Pons (tissue), 1 donor: ENCODE data around the gene ADCY5.

Source experiments
- DNase-seq: peaks from one replicate; pipeline ENCODE4 v3.0.0-alpha.2; 2016; ENCODE audit warnings: low spot score

Gene ADCY5

DNA sequence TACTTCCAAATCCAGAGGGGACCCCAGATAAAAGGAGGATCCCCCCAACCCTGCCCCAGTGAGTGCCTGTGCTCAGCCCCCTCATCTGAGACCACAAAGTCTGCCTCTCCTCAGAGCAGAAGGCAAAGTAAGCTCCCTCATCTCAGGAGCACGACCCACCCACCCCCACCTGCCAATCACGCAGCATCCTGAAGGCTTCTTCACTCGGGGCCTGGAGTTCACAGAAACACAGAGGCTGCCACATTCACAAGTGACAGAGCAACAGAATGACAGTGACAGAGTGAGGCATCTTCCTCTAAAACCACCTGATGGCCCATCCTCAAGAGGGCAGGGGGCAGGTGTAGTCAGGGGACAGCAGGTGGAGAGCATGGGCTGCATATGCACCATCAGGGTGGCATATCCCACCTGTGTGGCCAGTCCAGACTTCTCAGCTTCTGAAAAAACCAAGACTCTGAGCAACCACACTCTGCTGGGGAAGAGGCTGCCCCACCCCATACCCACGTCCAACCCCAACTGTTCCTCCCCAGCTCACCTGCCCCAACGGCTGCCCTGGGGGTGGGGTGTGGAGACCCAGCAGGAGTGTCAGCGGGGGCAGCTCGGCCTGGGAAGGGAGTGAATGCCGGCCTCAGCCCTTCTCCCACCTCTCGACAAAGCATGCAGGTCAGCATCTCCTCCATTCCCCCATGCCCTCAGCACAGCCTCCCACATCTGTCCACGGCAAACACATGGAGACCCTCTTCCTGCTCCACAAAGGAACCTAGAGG is 19.3 kb downstream of the ADCY5 start:
- no peak for DNase-seq

DNA sequence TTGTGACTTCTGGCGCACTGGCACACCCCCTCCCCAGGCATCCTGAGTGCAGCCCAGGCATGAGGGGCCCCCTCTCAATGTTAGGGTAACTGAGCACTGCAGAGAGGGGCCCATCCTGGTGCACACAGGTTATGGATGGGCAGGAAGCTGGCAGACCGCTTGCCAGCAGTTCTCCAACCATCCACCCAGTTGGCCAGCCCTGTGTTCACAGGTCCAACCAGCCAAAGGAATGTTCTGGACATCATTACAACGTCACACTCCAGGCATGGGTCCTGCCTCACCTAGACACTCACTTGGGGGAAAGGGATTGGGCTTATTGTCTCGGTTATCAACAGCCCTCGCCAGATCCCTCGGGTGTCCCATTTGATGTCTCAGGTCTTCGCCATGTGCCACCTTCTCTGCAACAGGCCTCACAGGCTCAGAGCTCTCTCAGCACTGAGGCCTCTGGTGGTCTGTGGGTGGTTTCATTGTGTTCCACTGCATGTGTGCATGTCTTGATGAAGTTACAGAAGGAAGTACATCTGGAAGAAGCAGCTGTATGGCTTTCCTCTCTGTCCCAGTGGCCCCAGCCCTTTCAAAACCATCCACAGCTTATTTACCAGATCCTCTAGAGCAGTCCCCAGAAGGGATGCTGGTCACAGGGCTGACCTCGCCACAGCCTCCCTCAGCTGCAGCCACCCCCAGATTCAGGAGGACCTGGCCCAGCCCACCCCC is 23.7 kb downstream of the ADCY5 start:
- no peak for DNase-seq

DNA sequence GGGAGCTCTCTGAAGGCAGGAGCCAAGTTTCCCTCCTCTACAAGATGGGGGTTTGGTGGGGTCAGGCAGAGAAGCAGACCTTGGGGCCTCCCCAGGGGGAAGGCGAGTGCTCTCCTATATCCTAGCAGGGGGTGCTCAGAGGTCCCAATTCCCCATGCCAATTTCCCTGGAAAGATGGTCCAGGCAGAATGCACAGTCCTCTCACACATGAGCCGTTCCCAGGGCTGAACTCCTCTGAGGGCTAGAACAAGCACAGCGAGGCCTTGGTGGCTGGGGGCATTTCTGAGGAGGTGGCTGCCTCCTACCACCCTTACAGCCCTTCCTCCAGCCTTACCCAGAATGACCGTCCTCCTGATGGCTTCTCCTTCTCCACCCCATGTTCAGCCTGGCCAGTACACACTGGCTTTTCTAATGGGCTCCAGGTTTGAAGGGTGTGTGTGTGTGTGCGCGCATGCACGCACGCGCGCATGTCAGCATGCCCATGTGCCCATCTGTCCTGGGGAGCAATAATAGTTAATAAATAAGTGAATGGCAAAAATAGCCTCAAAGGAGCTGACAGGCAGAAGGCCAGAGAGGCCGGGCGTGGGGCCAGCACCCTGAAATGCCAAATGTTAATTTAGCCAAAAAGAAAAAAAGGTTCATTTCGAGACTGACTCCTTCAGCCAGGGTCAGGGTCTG is 24.4 kb downstream of the ADCY5 start:
- no peak for DNase-seq

DNA sequence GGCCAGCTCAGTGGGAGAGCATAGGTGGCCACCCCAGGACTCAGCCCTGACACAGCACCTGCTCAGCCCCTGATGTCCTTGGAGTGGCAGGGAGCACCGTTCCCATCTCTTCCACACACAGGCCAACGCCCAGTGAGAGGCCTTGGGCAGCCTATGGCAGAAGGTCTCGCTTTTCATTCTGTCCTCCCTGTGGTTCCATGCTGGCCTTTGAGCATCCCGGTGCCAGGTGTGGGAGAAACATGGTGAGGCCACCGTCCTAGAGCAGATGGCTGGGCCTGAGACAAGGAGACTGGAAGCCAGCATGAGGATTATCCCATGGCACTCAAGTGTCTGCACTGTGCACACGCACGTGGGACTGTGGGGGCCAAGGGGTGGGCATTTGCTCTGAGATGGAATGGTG is 25.1 kb downstream of the ADCY5 start:
- DNase-seq: no peak

GRCh38 chr3:123423031-123423430 is 25.9 kb downstream of the ADCY5 start:
- peak; percentile 59 for DNase-seq

DNA sequence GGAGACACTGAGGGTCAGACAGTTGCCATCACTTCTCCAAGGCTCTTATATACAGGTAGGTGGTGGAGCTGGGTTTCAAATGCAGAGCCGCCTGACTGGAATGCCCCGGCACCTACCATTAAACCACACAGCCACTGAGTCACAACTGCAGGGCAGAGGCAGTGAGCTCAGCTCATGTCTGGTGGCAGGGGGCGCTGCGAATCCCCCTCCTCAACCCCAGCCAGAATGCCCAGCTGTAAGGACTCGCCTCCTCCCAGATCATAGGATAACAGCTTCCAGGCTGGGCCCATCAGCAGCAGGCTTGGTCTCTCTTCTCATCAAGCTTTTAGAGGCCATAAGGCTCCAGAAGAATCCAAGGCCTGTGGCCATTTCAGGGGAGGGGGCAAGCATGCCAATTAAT is 26.4 kb downstream of the ADCY5 start:
- DNase-seq: no peak

DNA sequence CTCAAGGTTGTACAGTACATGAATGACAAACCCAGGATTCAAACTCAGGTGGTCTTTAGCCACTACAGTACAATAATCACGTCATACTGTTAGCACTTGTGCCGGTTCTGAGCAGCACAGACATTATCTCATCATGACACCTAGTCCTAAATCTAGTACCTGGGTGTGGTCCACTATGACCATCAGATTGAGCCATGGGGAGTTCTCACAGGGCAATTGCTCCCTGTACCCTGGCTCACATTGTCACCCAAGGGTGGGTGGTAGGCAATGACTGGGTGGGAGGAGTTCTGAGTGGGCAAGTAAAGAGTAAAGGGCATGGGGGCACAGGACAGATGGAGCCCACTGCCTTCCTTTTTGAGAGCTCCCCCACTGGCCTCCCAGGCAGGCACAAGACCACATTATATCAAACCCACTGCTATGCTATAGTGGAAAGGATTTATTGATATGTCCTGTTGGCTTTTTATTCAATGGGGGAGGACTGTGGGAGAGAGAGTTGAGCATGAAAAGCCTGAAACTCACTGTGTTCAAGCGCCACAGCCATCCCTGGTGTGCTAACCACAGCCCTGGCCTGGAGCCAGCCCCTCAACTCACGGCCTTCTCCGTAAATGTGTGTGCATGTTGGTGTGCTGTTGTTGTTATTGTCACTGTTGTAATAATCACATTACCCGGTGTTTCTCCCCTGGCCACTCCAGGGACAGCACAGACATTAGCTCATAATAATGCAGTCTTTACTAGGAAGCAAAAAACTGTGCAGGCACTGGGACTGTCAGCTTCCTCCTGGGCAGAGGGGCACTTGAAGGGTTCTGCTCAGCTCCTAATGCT is 27.3 kb downstream of the ADCY5 start:
- DNase-seq: peak; percentile 54

GRCh38 chr3:123420416-123420968 is 28.4 kb downstream of the ADCY5 start:
- DNase-seq: no peak

GRCh38 chr3:123419850-123420297 is 29.0 kb downstream of the ADCY5 start:
- peak; percentile 92 for DNase-seq

DNA sequence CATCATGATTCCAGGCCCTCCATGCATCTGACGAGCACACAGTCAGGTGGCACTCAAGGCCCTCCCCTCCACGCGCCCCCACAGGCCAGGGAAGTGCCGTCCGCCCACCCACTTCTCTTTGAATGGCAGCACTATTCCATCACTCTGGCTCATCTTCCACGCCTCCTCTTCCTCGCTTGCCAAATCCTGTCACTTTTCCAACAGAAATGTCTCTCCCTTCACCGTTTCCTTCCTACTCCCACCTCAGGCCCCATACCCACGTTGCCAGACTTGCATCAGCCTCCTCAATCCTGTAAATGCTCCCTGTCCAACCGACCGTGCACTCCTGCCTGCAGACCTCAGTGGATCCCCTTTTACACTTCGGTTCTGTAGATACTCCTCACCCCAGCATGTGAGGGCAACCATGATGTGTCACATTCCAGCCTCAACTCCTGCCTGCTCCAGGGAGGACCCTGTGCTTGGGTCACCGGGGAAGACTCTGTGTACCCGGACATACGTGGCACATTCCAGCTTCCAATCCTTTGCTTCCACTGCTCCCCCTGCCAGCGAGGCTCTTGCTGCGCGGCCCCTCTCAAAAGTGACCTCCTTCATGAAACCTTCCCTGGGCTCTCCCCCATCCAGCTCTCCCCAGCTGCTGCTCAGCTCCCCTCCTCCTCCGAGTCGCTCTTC is 29.6 kb downstream of the ADCY5 start:
- DNase-seq: no peak

GRCh38 chr3:123416647-123417046 is 32.2 kb downstream of the ADCY5 start:
- DNase-seq: no peak

DNA sequence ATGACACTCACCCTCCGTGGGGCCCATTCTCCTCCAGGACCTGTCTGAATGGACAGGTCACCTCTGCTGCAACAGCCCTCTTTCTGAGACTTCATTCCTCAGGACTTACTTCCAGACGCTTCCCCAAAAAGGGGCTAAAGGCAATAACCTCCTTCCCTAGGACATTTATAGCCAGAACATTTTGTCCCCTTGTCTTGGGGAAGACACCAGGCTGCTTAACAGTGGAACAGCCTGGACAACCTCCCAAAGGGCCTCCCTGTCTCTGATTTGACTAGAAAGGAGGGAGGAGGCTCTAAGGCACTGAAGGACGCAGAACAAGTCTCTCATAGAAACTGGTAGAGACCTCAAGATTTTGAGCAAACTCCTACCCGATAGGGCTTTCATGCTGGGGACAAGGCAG is 32.7 kb downstream of the ADCY5 start:
- DNase-seq: no peak

GRCh38 chr3:123414973-123415775 is 33.7 kb downstream of the ADCY5 start:
- no peak for DNase-seq

DNA sequence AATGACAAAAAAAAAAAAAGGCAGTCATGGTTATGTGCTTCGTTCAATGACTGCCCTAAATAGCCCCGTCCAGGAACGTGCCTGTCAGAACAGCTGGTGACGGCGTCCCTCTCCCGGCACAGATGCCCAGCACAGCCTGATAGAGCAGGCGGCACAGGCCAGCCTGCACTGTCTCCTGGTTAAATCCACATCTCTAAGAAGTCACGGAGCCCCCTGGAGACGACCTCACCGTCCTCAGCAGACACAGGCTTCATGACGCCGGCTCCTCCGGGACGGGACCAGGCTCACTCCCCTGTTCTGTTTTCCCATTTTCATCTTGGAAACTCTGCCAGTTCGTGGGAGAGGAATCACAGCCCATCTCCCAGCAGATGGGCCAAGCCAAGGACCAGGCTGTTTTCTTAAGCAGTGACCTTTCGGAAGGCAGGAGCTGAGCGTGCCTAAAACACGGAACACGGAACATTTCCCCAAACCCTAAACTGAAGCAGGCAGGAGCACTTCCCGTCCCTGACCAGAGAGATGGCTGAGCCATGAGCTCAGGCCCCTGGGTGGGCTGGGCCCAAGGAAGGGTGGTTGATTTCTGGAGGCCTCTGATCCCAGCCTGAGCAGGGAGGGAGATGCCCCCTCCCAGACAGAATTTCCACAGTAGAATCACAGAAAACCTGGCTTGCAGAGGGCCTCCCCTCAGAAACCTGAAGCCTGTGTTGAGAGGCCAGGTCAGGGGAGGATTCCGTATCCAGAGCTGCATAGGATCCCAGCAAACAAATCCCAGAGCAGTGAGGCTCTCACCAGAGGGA is 35.9 kb downstream of the ADCY5 start:
- peak; percentile 71 for DNase-seq

- no peak for DNase-seq
These were observed 36.8 kb downstream of the ADCY5 start for GRCh38 chr3:123412076-123412475.

DNA sequence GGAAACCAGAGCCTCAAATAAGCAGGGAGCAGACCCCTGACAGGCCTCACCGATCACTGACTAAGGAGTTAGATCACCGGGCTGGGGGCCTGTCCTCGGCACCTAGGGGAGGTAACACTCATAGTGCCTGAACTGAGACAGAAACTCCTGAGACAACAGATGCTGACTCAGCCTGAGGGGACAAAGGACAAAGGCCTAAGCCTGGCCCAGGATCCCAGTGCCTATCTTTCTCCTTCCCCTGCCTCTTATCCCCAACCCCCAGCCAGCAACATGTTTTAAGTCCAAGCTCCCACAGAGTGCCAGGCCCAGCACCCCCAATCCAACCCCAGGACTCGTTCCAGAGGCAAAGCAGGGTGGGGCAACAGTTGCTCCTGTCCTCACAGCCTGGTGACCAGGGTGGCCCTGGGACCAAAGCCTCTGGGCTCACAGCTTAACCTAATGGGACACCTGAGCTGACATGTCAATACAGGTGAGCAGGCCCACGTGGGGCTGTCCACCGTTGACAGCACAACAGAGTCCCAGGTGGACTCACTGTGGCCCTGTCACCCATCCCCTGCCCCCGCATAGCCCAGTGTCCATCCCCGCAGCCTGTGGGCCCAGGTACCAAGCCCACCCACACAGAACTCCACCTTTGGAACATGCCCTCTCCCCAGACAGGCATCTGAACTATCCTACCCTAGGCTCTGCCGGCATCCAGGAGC is 37.4 kb downstream of the ADCY5 start:
- DNase-seq: peak; percentile 72

GRCh38 chr3:123410149-123410515 is 38.8 kb downstream of the ADCY5 start:
- DNase-seq: no peak

GRCh38 chr3:123409443-123410148 is 39.3 kb downstream of the ADCY5 start:
- DNase-seq: no peak
